Upper lobe of left lung (tissue), 4 donors: ENCODE measurements around the gene RTN4.

Experiments
- EP300 ChIP-seq, 4 donors: sonication (generic); formaldehyde crosslinking; IDR thresholded peaks; one replicate each; pipeline ENCODE4 v1.5.1; 2017; ENCODE audit warnings: antibody characterized with exemption in 4 of 4, control low read depth in 2 of 4
- TF ChIP-seq, protein P1 (sequence below), 6 experiments: fragments of 450-650 bp in 4 of 6; fragments of 200-600 bp in 2 of 6; sonication (generic) in 2 of 6; IDR thresholded peaks; one replicate each; pipeline ENCODE4 v1.5.1; 2016 to 2019; ENCODE audit warnings: antibody characterized with exemption in 6 of 6

DNA sequence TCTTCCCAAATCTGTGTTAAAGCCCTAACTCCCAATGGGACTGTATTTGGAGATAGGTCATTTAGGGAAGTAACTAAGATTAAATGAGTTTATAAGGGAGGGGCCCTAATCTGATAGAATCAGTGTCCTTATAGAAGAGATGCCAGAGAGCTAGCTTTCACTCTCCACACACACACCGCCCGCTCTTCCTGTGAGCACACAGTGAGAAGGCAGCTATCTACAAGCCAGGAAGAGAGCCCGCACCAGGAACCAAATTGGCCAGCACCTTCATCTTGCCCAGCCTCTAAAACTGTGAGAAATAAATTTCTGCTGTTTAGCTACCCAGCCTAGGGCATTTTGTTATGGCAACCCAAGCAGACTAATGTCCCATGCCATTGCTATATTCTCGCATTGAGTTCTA, 125.2 kb downstream of the RTN4 start:
- TF ChIP-seq, protein P1, sequence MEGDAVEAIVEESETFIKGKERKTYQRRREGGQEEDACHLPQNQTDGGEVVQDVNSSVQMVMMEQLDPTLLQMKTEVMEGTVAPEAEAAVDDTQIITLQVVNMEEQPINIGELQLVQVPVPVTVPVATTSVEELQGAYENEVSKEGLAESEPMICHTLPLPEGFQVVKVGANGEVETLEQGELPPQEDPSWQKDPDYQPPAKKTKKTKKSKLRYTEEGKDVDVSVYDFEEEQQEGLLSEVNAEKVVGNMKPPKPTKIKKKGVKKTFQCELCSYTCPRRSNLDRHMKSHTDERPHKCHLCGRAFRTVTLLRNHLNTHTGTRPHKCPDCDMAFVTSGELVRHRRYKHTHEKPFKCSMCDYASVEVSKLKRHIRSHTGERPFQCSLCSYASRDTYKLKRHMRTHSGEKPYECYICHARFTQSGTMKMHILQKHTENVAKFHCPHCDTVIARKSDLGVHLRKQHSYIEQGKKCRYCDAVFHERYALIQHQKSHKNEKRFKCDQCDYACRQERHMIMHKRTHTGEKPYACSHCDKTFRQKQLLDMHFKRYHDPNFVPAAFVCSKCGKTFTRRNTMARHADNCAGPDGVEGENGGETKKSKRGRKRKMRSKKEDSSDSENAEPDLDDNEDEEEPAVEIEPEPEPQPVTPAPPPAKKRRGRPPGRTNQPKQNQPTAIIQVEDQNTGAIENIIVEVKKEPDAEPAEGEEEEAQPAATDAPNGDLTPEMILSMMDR (IDR thresholded peaks at IDR 0.05): no peak
- no peak for TF ChIP-seq EP300 (IDR thresholded peaks at IDR 0.05)
